Stimulated activated CD4-positive, alpha-beta T cell treated with anti-CD3 and anti-CD28 coated beads, Interleukin-1b, Interleukin-23, amount 100 ng/mL, for 4 hours (primary cell): ENCODE measurements around the gene ACVR1B.

Experiments
- DNase-seq, 2 donors: peaks; one replicate each; pipeline ENCODE4 v3.0.0-alpha.2; 2020; ENCODE audit warnings: low read depth in 2 of 2

ACVR1B gene

DNA sequence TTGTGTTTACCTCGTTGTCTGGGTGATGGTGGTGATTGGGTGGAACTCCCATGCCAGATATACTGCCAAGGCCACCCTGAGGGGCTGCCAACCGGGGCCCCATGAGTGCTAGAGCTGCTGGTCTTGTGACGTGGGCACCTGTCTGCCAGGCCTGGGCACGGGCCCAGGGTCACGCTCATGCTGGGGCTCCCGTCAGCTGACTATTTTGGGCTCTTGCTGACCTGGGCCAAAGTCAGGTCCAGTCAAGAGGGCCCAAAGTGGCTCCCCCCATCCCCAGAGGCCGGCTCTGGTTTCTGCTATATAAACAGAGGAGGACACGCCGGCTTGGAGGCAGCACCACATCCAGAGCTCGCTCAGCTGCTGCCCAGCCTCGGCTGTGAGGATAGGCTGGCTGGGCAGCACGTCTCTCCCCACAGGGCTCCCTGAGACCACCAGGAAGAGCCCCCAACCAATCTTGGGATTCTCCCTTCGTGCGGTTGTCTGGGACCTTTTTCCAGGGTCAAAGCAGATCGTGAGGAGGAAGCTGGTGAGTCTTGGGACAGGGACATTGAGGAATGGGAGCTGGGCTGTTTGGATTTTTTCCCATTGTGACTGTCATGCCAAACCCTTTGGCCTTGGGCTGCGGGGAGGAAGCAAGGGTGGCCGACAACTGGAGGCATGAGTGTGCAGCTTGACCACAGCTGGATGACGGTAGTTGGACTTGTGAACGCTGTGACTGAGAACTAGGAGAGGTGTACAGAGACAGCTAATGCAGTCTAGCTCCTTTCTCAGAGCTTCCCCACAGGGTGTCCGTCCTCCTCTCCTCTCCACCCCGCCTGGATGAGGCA is 92.1 kb downstream of the ACVR1B start:
- DNase-seq: no peak

DNA sequence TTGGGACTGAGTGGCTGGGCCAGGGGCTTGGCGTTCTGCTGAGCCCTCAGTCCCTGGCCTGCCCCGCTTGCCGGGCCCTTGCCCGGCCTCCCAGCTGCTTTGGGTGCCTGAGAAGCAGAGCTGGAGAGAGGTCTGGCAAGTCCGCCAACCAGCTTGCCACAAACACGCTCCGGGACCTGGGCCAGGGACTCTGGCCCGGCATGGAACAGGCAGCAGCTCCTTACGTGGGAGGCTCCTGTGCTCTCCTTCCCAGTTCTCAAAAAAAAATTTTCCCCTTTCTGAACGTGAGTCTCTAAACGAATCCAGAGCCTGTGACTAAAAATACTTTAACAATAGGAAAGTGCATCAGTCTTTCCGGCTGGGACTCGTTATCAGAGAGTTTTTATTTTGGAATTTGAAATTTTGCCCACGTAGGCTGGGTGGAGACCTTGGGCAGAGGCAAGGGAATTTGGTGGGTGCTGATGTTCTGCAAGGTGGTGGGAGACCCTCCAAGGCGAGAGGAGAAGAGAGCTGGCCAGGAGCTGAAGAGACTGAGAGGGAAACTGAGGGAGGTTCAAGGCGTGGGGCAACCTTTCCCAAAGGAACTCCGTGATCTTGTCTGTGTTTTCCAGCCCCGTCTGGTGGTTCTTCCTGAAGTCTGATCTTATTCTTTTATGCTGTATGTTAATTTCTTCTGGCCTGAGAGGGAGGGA is 92.9 kb downstream of the ACVR1B start:
- no peak for DNase-seq

DNA sequence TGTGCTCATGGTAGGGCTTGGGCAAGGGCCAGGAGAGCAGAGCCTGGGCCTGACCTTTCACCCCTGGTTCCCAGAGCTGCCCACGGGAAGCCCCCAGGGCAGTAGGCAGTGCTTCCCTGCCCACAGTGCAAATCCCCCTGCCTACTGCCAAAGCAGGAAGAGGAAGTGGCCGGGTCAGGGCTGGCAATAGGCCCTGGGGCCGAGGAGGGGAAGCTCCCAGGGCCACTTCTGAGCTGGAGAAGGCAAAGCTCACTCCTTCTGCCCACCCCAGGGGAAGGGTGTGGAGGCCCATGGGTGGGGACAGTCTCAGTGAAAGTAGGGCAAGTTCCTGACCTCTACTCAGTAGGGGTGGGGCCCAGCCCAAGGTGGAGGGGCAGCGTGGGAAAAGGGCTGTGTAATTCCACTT is 94.3 kb downstream of the ACVR1B start:
- no peak for DNase-seq
